SK-N-SH treated with all-trans-retinoic acid at 6 μM for 48 hours (cell line): Measurements from ENCODE around the gene COL3A1.
A peak's percentile ranks its signal among the peaks of the same experiment; 100 is the strongest.

Experiments
- ATAC-seq: fragments of 200-7000 bp; cut with Tn5 transposase; 3 replicates; pipeline ENCODE4 v1.9.1; 2020; ENCODE audit warnings: mild to moderate bottlenecking, moderate library complexity
- CSDC2 ChIP-seq: fragments of 250-450 bp; sonication (Bioruptor Pico); IDR thresholded peaks from 2 replicates; pipeline ENCODE4 v1.5.0; 2020; ENCODE audit warnings: mild to moderate bottlenecking, moderate library complexity
- OSR1 ChIP-seq: fragments of 250-450 bp; sonication (Bioruptor Pico); IDR thresholded peaks from 2 replicates; pipeline ENCODE4 v1.8.0; 2022; ENCODE audit warnings: moderate library complexity, mild to moderate bottlenecking, inconsistent platforms
- PPARA ChIP-seq: fragments of 250-450 bp; sonication (Bioruptor Pico); IDR thresholded peaks from 2 replicates; pipeline ENCODE4 v1.5.0; 2020; ENCODE audit warnings: mild to moderate bottlenecking, borderline replicate concordance
- RARB ChIP-seq: fragments of 250-450 bp; sonication (Bioruptor Pico); IDR thresholded peaks from 2 replicates; pipeline ENCODE4 v1.8.0; 2021; ENCODE audit warnings: mild to moderate bottlenecking, moderate library complexity
- SNAI2 ChIP-seq: fragments of 250-450 bp; sonication (Bioruptor Pico); IDR thresholded peaks from 2 replicates; pipeline ENCODE4 v1.5.0; 2020; ENCODE audit warnings: mild to moderate bottlenecking, moderate library complexity
- TCF4 ChIP-seq: fragments of 250-450 bp; sonication (Bioruptor Pico); IDR thresholded peaks from 2 replicates; pipeline ENCODE4 v1.8.0; 2021; ENCODE audit warnings: mild to moderate bottlenecking, moderate library complexity, borderline replicate concordance
- TOX ChIP-seq: fragments of 250-450 bp; sonication (Bioruptor Pico); IDR thresholded peaks from 2 replicates; pipeline ENCODE4 v1.8.0; 2021; ENCODE audit warnings: mild to moderate bottlenecking, moderate library complexity, borderline replicate concordance
- ZC3H10 ChIP-seq: fragments of 250-450 bp; sonication (Bioruptor Pico); IDR thresholded peaks from 2 replicates; pipeline ENCODE4 v1.5.1; 2021; ENCODE audit warnings: mild to moderate bottlenecking, moderate library complexity
- ZNF565 ChIP-seq: fragments of 450-650 bp; formaldehyde crosslinking; conservative IDR thresholded peaks from 2 replicates; pipeline ENCODE4 v1.5.0; 2020; ENCODE audit warnings: low read depth, mild to moderate bottlenecking, moderate library complexity
- ZNF70 ChIP-seq: fragments of 450-650 bp; formaldehyde crosslinking; IDR thresholded peaks from 2 replicates; pipeline ENCODE4 v1.5.0; 2020; ENCODE audit warnings: mild to moderate bottlenecking, moderate library complexity
- ZNF8 ChIP-seq: fragments of 450-650 bp; formaldehyde crosslinking; IDR thresholded peaks from 2 replicates; pipeline ENCODE4 v1.5.0; 2020; ENCODE audit warnings: mild to moderate bottlenecking, moderate library complexity
- TF ChIP-seq, protein P1 (sequence below): fragments of 250-450 bp; sonication (Bioruptor Pico); IDR thresholded peaks from 2 replicates; pipeline ENCODE4 v1.8.0; 2021; ENCODE audit warnings: low read depth, mild to moderate bottlenecking, moderate library complexity, borderline replicate concordance
- TF ChIP-seq, protein P2 (sequence below): fragments of 250-450 bp; sonication (Bioruptor Pico); IDR thresholded peaks from 2 replicates; pipeline ENCODE4 v1.8.0; 2020; ENCODE audit warnings: mild to moderate bottlenecking, moderate library complexity, borderline replicate concordance
- TF ChIP-seq, protein P3 (sequence below): fragments of 250-450 bp; sonication (Bioruptor Pico); IDR thresholded peaks from 2 replicates; pipeline ENCODE4 v1.5.1; 2020; ENCODE audit warnings: low read depth, mild to moderate bottlenecking, moderate library complexity
- TF ChIP-seq, protein P4 (sequence below): fragments of 250-450 bp; sonication (Bioruptor Pico); IDR thresholded peaks from 2 replicates; pipeline ENCODE4 v1.5.1; 2021; ENCODE audit warnings: mild to moderate bottlenecking, moderate library complexity

COL3A1 gene

DNA sequence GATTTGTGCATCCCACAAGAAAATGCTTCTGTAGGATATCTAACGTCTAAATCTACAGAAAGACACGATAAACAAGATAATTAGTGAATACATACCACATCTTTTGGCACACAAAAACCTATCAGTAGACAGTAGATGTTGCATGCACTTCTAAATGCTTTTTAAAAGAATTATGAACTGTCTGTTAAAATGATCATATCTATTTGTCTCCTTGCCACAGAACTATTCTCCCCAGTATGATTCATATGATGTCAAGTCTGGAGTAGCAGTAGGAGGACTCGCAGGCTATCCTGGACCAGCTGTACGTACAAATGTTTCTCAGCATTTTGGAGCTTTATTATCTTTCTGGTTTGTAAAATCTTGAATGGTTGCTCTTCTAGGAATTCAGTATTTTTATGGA lies 12.7 kb downstream of the COL3A1 start (continued):
- TF ChIP-seq, protein P1, sequence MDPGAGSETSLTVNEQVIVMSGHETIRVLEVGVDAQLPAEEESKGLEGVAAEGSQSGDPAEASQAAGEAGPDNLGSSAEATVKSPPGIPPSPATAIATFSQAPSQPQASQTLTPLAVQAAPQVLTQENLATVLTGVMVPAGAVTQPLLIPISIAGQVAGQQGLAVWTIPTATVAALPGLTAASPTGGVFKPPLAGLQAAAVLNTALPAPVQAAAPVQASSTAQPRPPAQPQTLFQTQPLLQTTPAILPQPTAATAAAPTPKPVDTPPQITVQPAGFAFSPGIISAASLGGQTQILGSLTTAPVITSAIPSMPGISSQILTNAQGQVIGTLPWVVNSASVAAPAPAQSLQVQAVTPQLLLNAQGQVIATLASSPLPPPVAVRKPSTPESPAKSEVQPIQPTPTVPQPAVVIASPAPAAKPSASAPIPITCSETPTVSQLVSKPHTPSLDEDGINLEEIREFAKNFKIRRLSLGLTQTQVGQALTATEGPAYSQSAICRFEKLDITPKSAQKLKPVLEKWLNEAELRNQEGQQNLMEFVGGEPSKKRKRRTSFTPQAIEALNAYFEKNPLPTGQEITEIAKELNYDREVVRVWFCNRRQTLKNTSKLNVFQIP (CRISPR knock-in tag) = peak; percentile 59; the same call in 1 of the 2 replicates
- no peak for TF ChIP-seq TCF4 (CRISPR knock-in tag)
- no peak for TF ChIP-seq ZNF565 (CRISPR knock-in tag)

DNA sequence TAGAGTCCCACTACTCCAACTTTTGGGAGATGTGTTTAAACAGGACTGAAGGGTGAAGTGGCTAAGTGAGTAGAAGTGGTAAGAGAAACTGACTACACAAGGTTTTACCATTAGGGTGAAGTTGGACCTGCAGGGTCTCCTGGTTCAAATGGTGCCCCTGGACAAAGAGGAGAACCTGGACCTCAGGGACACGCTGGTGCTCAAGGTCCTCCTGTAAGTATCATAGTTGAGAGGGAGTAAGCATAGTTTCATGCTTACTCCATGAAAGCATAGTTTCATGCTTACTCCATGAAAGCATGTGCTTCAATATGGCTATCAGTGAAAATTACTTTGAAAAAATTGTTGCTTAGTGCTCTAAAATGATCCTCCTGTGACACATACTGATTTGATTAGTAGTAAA lies 19.1 kb downstream of the COL3A1 start:
- TF ChIP-seq, protein P1 (CRISPR knock-in tag) = no peak
- TF ChIP-seq CSDC2 (CRISPR knock-in tag) (no peak), OSR1 (no peak), ZNF8 (CRISPR knock-in tag) (no peak), ZC3H10 (no peak), ZNF565 (CRISPR knock-in tag) (no peak), RARB (no peak), TOX (CRISPR knock-in tag) (no peak), ZNF70 (no peak), SNAI2 (no peak)
- TF ChIP-seq, protein P2, sequence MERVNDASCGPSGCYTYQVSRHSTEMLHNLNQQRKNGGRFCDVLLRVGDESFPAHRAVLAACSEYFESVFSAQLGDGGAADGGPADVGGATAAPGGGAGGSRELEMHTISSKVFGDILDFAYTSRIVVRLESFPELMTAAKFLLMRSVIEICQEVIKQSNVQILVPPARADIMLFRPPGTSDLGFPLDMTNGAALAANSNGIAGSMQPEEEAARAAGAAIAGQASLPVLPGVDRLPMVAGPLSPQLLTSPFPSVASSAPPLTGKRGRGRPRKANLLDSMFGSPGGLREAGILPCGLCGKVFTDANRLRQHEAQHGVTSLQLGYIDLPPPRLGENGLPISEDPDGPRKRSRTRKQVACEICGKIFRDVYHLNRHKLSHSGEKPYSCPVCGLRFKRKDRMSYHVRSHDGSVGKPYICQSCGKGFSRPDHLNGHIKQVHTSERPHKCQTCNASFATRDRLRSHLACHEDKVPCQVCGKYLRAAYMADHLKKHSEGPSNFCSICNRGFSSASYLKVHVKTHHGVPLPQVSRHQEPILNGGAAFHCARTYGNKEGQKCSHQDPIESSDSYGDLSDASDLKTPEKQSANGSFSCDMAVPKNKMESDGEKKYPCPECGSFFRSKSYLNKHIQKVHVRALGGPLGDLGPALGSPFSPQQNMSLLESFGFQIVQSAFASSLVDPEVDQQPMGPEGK = no peak
- no peak for ATAC-seq

DNA sequence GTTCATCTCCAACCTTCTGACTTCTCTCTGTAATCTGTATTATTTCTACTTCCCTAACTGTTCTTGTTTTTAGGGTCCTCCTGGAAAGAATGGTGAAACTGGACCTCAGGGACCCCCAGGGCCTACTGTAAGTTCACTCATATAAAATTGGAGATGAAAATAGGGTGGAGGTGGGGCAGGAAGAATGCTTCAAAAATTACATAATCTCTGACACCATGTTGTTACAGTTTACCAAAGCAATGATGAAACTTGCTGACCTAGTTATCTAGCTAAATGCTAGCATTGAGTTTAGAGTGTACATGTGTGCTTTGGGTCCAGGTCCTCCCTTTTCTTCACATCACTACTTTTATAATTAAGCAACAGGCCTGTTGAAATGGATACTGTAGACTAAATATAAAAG lies 23.1 kb downstream of the COL3A1 start:
- TF ChIP-seq ZNF8 (CRISPR knock-in tag) = no peak
- no peak for TF ChIP-seq TCF4 (CRISPR knock-in tag)
- TF ChIP-seq PPARA (CRISPR knock-in tag) = no peak
- TF ChIP-seq, protein P3, sequence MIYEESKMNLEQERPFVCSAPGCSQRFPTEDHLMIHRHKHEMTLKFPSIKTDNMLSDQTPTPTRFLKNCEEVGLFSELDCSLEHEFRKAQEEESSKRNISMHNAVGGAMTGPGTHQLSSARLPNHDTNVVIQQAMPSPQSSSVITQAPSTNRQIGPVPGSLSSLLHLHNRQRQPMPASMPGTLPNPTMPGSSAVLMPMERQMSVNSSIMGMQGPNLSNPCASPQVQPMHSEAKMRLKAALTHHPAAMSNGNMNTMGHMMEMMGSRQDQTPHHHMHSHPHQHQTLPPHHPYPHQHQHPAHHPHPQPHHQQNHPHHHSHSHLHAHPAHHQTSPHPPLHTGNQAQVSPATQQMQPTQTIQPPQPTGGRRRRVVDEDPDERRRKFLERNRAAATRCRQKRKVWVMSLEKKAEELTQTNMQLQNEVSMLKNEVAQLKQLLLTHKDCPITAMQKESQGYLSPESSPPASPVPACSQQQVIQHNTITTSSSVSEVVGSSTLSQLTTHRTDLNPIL = no peak
- TF ChIP-seq ZNF70 = no peak
- TF ChIP-seq, protein P1 (CRISPR knock-in tag) = no peak
- ATAC-seq = no peak

DNA sequence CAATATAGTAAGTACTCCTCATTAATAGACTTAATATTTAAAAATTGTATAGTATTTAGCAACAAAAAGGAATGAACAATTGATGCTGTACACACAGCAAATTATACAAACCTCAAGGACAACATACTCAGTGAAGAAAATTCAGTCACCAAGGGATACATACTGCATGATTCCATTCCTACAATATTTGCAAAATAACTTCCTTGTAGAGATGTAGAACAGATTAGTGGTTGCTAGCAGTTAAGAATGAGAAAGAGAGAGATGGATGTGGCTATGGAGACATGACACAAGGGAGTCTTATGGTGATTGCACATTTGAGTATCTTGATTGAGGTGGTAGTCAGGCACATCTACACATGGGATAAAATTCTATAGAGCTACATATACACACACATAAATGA lies 26.0 kb downstream of the COL3A1 start:
- ATAC-seq = peak; percentile 13; the same call in 2 of the 3 replicates
- TF ChIP-seq, protein P4, sequence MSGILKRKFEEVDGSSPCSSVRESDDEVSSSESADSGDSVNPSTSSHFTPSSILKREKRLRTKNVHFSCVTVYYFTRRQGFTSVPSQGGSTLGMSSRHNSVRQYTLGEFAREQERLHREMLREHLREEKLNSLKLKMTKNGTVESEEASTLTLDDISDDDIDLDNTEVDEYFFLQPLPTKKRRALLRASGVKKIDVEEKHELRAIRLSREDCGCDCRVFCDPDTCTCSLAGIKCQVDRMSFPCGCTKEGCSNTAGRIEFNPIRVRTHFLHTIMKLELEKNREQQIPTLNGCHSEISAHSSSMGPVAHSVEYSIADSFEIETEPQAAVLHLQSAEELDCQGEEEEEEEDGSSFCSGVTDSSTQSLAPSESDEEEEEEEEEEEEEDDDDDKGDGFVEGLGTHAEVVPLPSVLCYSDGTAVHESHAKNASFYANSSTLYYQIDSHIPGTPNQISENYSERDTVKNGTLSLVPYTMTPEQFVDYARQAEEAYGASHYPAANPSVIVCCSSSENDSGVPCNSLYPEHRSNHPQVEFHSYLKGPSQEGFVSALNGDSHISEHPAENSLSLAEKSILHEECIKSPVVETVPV (CRISPR knock-in tag) = 0 out of 2 replicates have a peak, but pooled peaks have one; percentile 8
- no peak for TF ChIP-seq TOX (CRISPR knock-in tag)

DNA sequence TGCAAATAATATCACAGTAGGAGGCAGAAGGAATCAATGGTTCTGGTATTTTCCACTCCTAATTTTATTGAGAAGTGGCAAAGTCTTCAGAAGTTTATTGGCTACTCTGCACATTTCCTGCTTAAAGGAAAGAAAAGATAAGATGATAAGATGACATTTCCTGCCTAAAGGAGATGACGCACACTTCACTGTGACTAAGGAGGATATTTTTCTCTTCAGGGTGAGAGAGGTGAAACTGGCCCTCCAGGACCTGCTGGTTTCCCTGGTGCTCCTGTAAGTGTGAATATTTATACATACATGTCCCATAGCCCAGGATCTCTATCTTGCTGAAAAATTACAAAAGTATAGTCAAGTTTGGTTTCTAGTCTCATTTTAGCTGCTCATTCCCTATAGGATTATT lies 27.9 kb downstream of the COL3A1 start:
- 0 out of 2 replicates have a peak, but pooled peaks have one; percentile 16 for TF ChIP-seq TOX (CRISPR knock-in tag)
- 0 out of 2 replicates have a peak, but pooled peaks have one; percentile 65 for TF ChIP-seq CSDC2 (CRISPR knock-in tag)
- no peak for TF ChIP-seq PPARA (CRISPR knock-in tag)
- ATAC-seq = peak; percentile 47
